OCI-LY7 (cell line): ENCODE measurements around the gene LPO. TPM values are rescaled to one million over a fixed set of nuclear protein-coding genes. Genes with fewer than 3 reads are reported as not detected.

ENCODE experiments used
- BruUV-seq: library from RNA; stranded (reverse); fragments of 400-500 nt; replicated peaks from 2 replicates; lab custom pipeline; 2021; lab: Mats Ljungman, UMichigan
- CTCF ChIA-PET: fragments of 300-600 bp; sonication (Branson Sonifier 250); formaldehyde crosslinking; loops from one replicate; lab custom pipeline; 2022; ENCODE audit warnings: antibody characterized with exemption; ENCODE audit not compliant: unreplicated experiment; lab: Charles Lee
- POLR2A ChIA-PET: fragments of 300-600 bp; sonication (Branson Sonifier 250); formaldehyde crosslinking; loops from one replicate; lab custom pipeline; 2022; ENCODE audit warnings: antibody characterized with exemption; lab: Charles Lee
- DNase-seq: peaks from one replicate; pipeline ENCODE4 v3.0.0-alpha.2; 2015; ENCODE audit warnings: low spot score
- H2AFZ ChIP-seq: fragments of 200-600 bp; sonication (generic), shearing (Covaris generic); 2 replicates; pipeline ENCODE4 v1.6.1; 2014; ENCODE audit warnings: mild to moderate bottlenecking, antibody characterized with exemption, low read length, moderate library complexity
- H3K27ac ChIP-seq: fragments of 200-600 bp; sonication (generic); 2 replicates; pipeline ENCODE4 v1.5.1; 2014; ENCODE audit warnings: mixed run types, low read depth, mild to moderate bottlenecking, moderate library complexity, low read length, inconsistent platforms; ENCODE audit not compliant: poor library complexity, severe bottlenecking
- H3K36me3 ChIP-seq: fragments of 200-600 bp; sonication (generic); 2 replicates; pipeline ENCODE4 v1.6.1; 2014; ENCODE audit warnings: mild to moderate bottlenecking, antibody characterized with exemption, low read length, moderate library complexity, mixed read lengths; ENCODE audit not compliant: insufficient read depth
- H3K4me1 ChIP-seq: fragments of 200-600 bp; sonication (generic); 2 replicates; pipeline ENCODE4 v1.5.1; 2014; ENCODE audit warnings: mild to moderate bottlenecking, low read length; ENCODE audit not compliant: insufficient read depth, poor library complexity, severe bottlenecking
- H3K4me2 ChIP-seq: fragments of 200-600 bp; sonication (generic); 2 replicates; pipeline ENCODE4 v1.6.1; 2014; ENCODE audit warnings: mild to moderate bottlenecking, low read length
- H3K4me3 ChIP-seq: fragments of 200-600 bp; sonication (generic); 2 replicates; pipeline ENCODE4 v1.5.1; 2014; ENCODE audit warnings: mild to moderate bottlenecking, low read depth, low read length; ENCODE audit not compliant: poor library complexity, severe bottlenecking
- H3K79me2 ChIP-seq: fragments of 200-600 bp; sonication (generic); 2 replicates; pipeline ENCODE4 v1.6.1; 2016; ENCODE audit warnings: low read depth, mild to moderate bottlenecking, low read length, moderate library complexity, mixed read lengths; ENCODE audit not compliant: insufficient read depth
- H3K9me2 ChIP-seq: fragments of 200-600 bp; sonication (generic); 2 replicates; pipeline ENCODE4 v1.6.1; 2016; ENCODE audit warnings: mild to moderate bottlenecking, low read length, mixed read lengths; ENCODE audit not compliant: insufficient read depth
- H3K9me3 ChIP-seq: fragments of 200-600 bp; sonication (generic); 2 replicates; pipeline ENCODE4 v1.6.1; 2014; ENCODE audit warnings: mild to moderate bottlenecking, mixed run types, low read length, mixed read lengths
- H4K20me1 ChIP-seq: fragments of 200-600 bp; sonication (generic); 2 replicates; pipeline ENCODE4 v1.6.1; 2014; ENCODE audit warnings: mild to moderate bottlenecking, antibody characterized with exemption, low read length, moderate library complexity, mixed read lengths; ENCODE audit not compliant: insufficient read depth
- EZH2phosphoT487 ChIP-seq: fragments of 200-600 bp; sonication (generic); IDR thresholded peaks from 2 replicates; pipeline ENCODE4 v1.6.1; 2018; ENCODE audit warnings: low read depth, borderline replicate concordance, mild to moderate bottlenecking, mixed run types, antibody characterized with exemption, low read length, moderate library complexity, mixed read lengths
- intact Hi-C: fragments of 100-400 bp; cut with micrococcal nuclease; formaldehyde crosslinking; loops from one replicate; pipeline ENCODE4 v1.10.0; 2022; ENCODE audit not compliant: unreplicated experiment
- total RNA-seq, 2 experiments: library from RNA; depleted of rRNA in 1 of 2; stranded (reverse); fragments of >200 nt in 1 of 2; shearing (Covaris generic) in 1 of 2; gene quantifications; 2 replicates each; pipeline ENCODE4 v1.2.3, GENCODE V29; 2014 to 2022
- TF ChIP-seq, protein P1 (sequence below): fragments of 200-600 bp; sonication (generic); conservative IDR thresholded peaks from 2 replicates; pipeline ENCODE4 v1.5.1; 2014; ENCODE audit warnings: mild to moderate bottlenecking, antibody characterized with exemption, low read length, moderate library complexity, mixed read lengths

LPO gene
- total RNA-seq, 2 experiments from 2014 or later: not detected

DNA sequence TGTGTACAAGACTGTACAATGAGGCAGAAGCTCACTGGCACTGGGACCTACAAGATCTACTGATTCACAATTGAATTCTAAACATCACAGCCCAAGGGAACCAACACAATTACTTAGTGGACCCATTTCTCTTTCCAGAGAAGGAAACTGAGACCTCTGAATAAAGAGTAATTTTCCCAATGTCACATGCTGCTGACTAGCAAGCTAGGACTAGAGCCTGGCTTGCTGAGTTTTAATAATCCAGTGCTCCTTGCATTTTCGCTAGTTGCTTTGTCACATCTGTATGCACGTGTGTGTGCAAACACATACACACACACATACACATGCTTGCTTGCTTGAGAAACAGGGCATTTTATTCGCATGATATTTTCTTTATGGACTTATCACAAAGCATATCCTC lies 3.9 kb upstream of the LPO start:
- H3K79me2 ChIP-seq: no peaks in the 10 kb centered on the region
- H3K9me2 ChIP-seq: no peaks in the 10 kb centered on the region
- POLR2A ChIA-PET: interaction anchor here (0.7 kb wide), 1 partner anchor 729 kb away, joined by 9 read pairs; no protein-coding TSS in a partner anchor
- no peak overlapping the region for H3K4me2 ChIP-seq
- no TSS peak for BruUV-seq
- H3K9me3 ChIP-seq: no peaks in the 10 kb centered on the region
- CTCF ChIA-PET: no interaction called here
- intact Hi-C loops: no loop called here
- no peak for TF ChIP-seq EZH2phosphoT487
- TF ChIP-seq, protein P1, sequence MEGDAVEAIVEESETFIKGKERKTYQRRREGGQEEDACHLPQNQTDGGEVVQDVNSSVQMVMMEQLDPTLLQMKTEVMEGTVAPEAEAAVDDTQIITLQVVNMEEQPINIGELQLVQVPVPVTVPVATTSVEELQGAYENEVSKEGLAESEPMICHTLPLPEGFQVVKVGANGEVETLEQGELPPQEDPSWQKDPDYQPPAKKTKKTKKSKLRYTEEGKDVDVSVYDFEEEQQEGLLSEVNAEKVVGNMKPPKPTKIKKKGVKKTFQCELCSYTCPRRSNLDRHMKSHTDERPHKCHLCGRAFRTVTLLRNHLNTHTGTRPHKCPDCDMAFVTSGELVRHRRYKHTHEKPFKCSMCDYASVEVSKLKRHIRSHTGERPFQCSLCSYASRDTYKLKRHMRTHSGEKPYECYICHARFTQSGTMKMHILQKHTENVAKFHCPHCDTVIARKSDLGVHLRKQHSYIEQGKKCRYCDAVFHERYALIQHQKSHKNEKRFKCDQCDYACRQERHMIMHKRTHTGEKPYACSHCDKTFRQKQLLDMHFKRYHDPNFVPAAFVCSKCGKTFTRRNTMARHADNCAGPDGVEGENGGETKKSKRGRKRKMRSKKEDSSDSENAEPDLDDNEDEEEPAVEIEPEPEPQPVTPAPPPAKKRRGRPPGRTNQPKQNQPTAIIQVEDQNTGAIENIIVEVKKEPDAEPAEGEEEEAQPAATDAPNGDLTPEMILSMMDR: no peak
- H3K36me3 ChIP-seq: no peaks in the 10 kb centered on the region
- no peaks in the 10 kb centered on the region for H4K20me1 ChIP-seq
- no peaks in the 10 kb centered on the region for H3K4me1 ChIP-seq
- no peak overlapping the region for H3K4me3 ChIP-seq
- H3K27ac ChIP-seq: no peak overlapping the region
- no peak for DNase-seq
- H2AFZ ChIP-seq: no peak overlapping the region

- CTCF ChIA-PET: no interaction called here
- Histone ChIP-seq H4K20me1 (no peaks in the 10 kb centered on the region), H3K9me3 (no peaks in the 10 kb centered on the region), H3K79me2 (no peaks in the 10 kb centered on the region), H3K4me3 (no peak overlapping the region), H3K9me2 (no peaks in the 10 kb centered on the region), H3K4me1 (no peaks in the 10 kb centered on the region), H3K4me2 (no peak overlapping the region), H3K27ac (no peak overlapping the region), H2AFZ (no peak overlapping the region), H3K36me3 (no peaks in the 10 kb centered on the region)
- no peak for TF ChIP-seq EZH2phosphoT487
- TF ChIP-seq, protein P1: no peak
- POLR2A ChIA-PET: interaction anchor here (1.0 kb wide), 1 partner anchor 16 kb away, joined by 3 read pairs; no protein-coding TSS in a partner anchor
- no TSS peak for BruUV-seq
- DNase-seq: no peak
- intact Hi-C loops: no loop called here
Measured at GRCh38 chr17:58235821-58236220, 2.6 kb upstream of the LPO start.

GRCh38 chr17:58236394-58236793 lies 2.0 kb upstream of the LPO start:
- H2AFZ ChIP-seq: no peak overlapping the region
- ChIA-PET CTCF (no interaction called here), POLR2A (interaction anchor here (1.0 kb wide), 1 partner anchor 16 kb away, joined by 3 read pairs; no protein-coding TSS in a partner anchor)
- DNase-seq: no peak
- H3K9me3 ChIP-seq: no peaks in the 10 kb centered on the region
- H3K36me3 ChIP-seq: no peaks in the 10 kb centered on the region
- TF ChIP-seq, protein P1: no peak
- TF ChIP-seq EZH2phosphoT487: no peak
- BruUV-seq: no TSS peak
- no peak overlapping the region for H3K4me3 ChIP-seq
- H3K27ac ChIP-seq: no peak overlapping the region
- no peaks in the 10 kb centered on the region for H3K79me2 ChIP-seq
- H3K4me1 ChIP-seq: no peaks in the 10 kb centered on the region
- intact Hi-C loops: no loop called here
- no peaks in the 10 kb centered on the region for H4K20me1 ChIP-seq
- no peak overlapping the region for H3K4me2 ChIP-seq
- no peaks in the 10 kb centered on the region for H3K9me2 ChIP-seq
